ENCODE results near the gene HIGD1C.

The HIGD1C gene

DNA sequence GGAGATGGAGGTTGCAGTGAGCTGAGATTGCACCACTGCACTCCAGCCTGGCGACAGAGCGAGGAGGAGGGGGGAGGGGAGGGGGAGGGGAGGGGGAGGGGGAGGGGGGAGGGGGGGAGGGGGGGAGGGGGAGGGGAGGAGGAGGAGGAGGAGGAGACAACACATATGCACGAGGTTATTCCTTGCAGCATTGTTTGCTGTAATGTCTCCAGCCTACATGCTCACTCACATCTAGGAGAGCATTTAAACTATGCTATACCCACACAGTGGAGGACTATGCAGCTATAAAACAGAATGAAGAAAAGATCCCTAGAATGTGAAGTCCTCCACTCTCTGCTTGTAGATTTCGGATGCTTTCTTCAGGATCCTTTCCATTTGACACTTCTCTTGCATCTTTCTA is 3.5 kb upstream of the HIGD1C start:
- no peak overlapping the region for H3K4me3 ChIP-seq (ENCODE audit: low read depth, low read length, poor library complexity, severe bottlenecking)
- no peaks in the 10 kb centered on the region for H3F3A ChIP-seq (ENCODE audit: insufficient read depth, low read length)
- H3K9ac ChIP-seq (ENCODE audit: low read length), result no peak overlapping the region
- no peak overlapping the region for H2AFZ ChIP-seq (ENCODE audit: low read length)
- no peaks in the 10 kb centered on the region for H3K4me1 ChIP-seq (ENCODE audit: insufficient read depth, low read length, severe bottlenecking)
- no peak overlapping the region for H3K27ac ChIP-seq (ENCODE audit: low read depth, low read length, poor library complexity, severe bottlenecking)
- H3K36me3 ChIP-seq (ENCODE audit: insufficient read depth, low read length), result no peaks in the 10 kb centered on the region
- no peaks in the 10 kb centered on the region for H3K79me2 ChIP-seq (ENCODE audit: insufficient read depth, low read length)
- no peak overlapping the region for H3K4me2 ChIP-seq (ENCODE audit: low read length)
- no peaks in the 10 kb centered on the region for H3K9me2 ChIP-seq (ENCODE audit: low read depth, low read length)
- H3K9me3 ChIP-seq (ENCODE audit: low read length), result no peaks in the 10 kb centered on the region
- TF ChIP-seq CTCF (IDR thresholded peaks at IDR 0.05; ENCODE audit: low read length) (no peak), EZH2 (IDR thresholded peaks at IDR 0.05; ENCODE audit: borderline replicate concordance, low read length) (no peak)
- no peaks in the 10 kb centered on the region for H3K27me3 ChIP-seq (ENCODE audit: insufficient read depth, low read length)
- H4K20me1 ChIP-seq (ENCODE audit: insufficient read depth, low read length), result no peaks in the 10 kb centered on the region

DNA sequence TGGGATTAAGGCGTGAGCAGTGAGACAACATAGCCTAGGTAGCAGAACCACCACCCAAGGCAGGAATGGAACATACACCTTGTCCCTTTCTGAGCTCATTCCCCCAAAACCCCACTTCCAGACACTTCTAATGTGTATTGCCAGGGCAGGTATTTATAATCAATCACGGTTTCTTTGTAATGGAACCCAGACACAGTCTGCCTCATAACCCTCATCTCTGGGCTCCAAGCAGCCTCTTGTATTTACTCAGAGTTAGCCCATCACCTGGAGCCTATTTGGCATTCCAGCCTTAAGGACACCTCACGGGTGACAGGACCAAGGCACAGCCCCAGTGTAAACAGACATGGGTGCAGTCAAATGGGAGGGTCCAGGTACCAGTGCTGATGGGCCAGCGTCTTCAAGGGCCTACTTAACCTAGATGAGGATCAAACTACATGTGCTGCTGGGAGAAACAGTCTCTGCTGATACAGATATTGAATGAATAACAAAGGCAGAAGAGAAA is 2.5 kb upstream of the HIGD1C start:
- TF ChIP-seq CTCF (IDR thresholded peaks at IDR 0.05; ENCODE audit: low read length), result no peak
- no peak for TF ChIP-seq EZH2 (IDR thresholded peaks at IDR 0.05; ENCODE audit: borderline replicate concordance, low read length)
- H4K20me1 ChIP-seq (ENCODE audit: insufficient read depth, low read length), result no peaks in the 10 kb centered on the region

DNA sequence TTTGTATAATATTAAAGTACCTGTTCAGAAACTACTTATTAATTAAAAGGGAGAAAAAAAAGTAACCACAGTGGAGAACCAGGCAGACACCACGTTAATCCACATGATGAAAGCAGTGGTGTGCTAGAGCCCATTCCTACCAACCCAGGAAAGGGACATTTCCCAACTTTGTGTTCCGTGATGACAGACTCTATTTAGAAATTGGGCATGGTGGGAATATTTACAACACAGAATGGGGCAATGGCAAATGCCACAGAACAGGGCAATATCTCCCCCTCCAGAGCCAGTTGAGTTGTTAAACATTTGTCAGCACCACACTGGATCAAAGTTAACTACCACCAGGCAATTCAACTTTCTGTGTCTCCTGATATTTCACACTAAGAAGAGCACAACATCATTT is 1.2 kb upstream of the HIGD1C start:
- Histone ChIP-seq H3K27me3 (ENCODE audit: insufficient read depth, low read length) (no peaks in the 10 kb centered on the region), H2AFZ (ENCODE audit: low read length) (no peak overlapping the region), H3F3A (ENCODE audit: insufficient read depth, low read length) (no peaks in the 10 kb centered on the region), H3K36me3 (ENCODE audit: insufficient read depth, low read length) (no peaks in the 10 kb centered on the region), H3K9me2 (ENCODE audit: low read depth, low read length) (no peaks in the 10 kb centered on the region), H3K79me2 (ENCODE audit: insufficient read depth, low read length) (no peaks in the 10 kb centered on the region), H3K27ac (ENCODE audit: low read depth, low read length, poor library complexity, severe bottlenecking) (no peak overlapping the region), H3K9ac (ENCODE audit: low read length) (no peak overlapping the region), H3K4me2 (ENCODE audit: low read length) (no peak overlapping the region), H3K4me3 (ENCODE audit: low read depth, low read length, poor library complexity, severe bottlenecking) (no peak overlapping the region), H3K4me1 (ENCODE audit: insufficient read depth, low read length, severe bottlenecking) (no peaks in the 10 kb centered on the region), H4K20me1 (ENCODE audit: insufficient read depth, low read length) (no peaks in the 10 kb centered on the region), H3K9me3 (ENCODE audit: low read length) (no peaks in the 10 kb centered on the region)
- TF ChIP-seq CTCF (IDR thresholded peaks at IDR 0.05; ENCODE audit: low read length) (no peak), EZH2 (IDR thresholded peaks at IDR 0.05; ENCODE audit: borderline replicate concordance, low read length) (no peak)

More for the DNA sequence above, 2.5 kb upstream of the HIGD1C start:
- Histone ChIP-seq H3K9ac (ENCODE audit: low read length) (no peak overlapping the region), H3K9me3 (ENCODE audit: low read length) (no peaks in the 10 kb centered on the region), H3K27me3 (ENCODE audit: insufficient read depth, low read length) (no peaks in the 10 kb centered on the region), H3K79me2 (ENCODE audit: insufficient read depth, low read length) (no peaks in the 10 kb centered on the region), H3F3A (ENCODE audit: insufficient read depth, low read length) (no peaks in the 10 kb centered on the region), H3K9me2 (ENCODE audit: low read depth, low read length) (no peaks in the 10 kb centered on the region), H3K36me3 (ENCODE audit: insufficient read depth, low read length) (no peaks in the 10 kb centered on the region), H2AFZ (ENCODE audit: low read length) (no peak overlapping the region), H3K4me2 (ENCODE audit: low read length) (no peak overlapping the region), H3K4me3 (ENCODE audit: low read depth, low read length, poor library complexity, severe bottlenecking) (no peak overlapping the region), H3K27ac (ENCODE audit: low read depth, low read length, poor library complexity, severe bottlenecking) (no peak overlapping the region), H3K4me1 (ENCODE audit: insufficient read depth, low read length, severe bottlenecking) (no peaks in the 10 kb centered on the region)
